DMS53 (cell line): ENCODE data around the gene SS18L1.

ENCODE experiments used
- DNase-seq: peaks from one replicate; lab custom pipeline; 2025; lab: John Stamatoyannopoulos, UW

The SS18L1 gene

DNA sequence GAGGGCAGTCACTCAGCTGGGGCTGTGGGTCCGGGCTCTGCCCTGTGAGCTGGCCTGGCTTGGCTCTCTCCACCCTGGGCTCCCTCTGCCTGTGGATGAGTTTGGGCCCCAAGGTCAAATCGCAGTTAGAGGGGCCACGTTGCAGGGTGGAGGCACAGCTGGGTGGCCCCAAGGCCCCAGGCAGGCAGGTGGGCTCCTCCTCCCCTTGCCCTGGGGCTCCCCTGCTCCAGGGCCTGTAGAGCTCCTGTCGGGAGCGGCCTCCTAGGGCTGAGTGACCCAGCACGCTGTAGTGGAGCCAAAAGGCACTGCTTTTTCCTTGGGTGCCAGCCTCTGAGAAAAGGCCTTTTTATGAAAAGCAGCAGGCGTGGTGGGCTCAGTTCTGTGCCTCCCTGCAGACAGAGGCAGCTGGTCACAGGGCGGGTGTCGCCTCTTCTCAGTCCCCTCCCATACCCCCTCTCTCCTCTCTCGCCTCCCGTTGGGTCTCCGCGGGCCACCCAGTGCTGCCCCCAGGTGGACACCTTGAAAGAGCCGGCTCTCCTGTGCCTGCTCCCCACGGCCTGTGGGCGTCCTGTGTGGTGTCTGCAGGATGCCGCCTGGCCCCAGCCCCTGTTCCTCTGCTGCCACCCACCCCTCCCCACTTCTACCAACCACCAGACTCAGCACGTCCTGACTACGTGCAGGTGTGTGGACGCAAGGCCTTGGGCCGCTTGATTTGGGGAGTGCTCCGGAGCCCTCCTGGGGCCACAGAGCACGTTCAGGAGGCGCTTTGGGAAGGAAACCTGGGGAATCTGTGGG, 13.2 kb downstream of the SS18L1 start:
- peak; percentile 63 for DNase-seq

DNA sequence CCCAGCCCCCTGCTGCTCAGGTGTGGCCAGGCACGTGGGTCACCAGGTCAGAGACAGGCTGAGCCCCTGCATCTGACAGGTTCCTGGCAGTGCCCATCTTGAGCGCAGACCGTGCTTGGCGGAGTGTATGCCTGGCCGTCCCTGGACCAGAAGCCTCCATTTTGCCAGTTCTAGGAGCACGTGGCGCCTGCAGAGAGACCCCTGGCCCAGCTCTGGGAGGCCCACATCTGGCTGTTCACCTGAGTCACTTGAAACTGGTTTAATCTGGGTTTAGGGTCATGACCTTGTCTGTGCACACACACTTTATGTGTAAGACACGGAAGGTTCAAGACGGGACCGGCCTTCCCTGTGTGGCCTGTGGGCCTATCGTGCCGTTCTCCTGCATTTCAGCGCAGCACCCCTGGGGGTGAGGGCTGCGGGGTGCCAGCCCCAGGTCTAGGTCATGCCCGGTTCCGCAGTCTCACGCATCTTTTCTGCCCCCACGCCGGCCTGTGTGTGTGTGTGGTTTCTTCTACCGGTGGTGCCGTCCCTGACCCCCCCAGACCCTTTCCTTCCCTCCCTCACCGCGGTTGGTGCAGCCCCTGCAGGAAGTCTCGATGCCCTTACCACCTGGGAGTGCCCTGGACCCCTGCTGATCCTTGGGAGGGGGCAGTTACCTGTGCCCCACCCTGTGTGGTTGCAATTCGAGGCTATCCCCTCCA, 14.0 kb downstream of the SS18L1 start:
- no peak for DNase-seq

DNA sequence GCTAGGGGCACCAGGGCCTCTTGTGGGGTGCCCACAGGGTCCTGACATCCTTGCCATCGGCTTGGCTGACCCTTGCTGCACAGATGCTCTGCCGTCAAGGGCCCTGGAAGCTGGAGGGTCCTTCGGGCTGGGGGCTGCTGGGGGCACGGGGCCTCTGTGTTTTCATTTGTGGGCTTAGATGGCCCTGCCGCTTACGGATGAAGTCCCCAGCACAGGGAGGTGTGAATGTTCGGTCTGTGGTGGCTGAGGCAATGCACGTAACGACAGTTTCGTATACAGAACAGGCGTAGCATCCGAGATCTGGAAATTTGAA, 14.5 kb downstream of the SS18L1 start:
- DNase-seq = no peak

DNA sequence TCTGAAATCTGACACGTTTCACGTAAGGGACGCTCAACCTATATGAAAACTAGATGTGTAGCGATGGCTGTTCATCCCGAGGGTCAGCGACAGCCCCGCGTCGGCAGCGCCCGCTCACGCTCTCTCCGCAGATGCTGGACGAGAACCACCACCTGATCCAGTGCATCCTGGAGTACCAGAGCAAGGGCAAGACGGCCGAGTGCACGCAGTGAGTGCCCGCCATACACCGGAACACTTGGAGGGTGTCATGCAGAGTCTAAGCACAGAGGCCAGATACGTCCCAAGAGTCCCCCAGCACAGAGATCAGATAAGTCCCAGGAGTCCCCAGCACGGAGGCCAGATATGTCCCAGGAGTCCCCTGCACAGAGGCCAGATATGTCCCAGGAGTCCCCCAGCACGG, 15.0 kb downstream of the SS18L1 start:
- no peak for DNase-seq

DNA sequence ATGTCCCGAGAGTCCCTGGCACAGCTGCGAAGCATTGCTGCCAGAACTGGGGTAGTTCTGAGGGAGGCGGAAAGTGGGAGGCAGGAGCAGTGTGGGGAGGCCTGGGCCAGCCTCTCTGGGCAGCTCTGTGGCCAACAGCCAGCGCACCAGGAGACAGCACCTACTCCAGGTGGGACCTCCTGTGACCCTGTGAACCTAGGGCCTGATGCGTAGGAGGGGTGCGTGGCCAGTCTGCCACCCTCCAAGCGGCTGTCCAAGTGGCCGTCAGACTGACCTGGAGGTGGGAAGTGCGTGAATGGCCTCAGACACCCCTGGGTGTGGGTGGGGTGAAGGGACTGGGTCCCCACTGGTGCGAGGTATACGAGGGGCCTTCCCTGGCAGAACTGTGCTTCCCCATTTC, 15.5 kb downstream of the SS18L1 start:
- DNase-seq = no peak

DNA sequence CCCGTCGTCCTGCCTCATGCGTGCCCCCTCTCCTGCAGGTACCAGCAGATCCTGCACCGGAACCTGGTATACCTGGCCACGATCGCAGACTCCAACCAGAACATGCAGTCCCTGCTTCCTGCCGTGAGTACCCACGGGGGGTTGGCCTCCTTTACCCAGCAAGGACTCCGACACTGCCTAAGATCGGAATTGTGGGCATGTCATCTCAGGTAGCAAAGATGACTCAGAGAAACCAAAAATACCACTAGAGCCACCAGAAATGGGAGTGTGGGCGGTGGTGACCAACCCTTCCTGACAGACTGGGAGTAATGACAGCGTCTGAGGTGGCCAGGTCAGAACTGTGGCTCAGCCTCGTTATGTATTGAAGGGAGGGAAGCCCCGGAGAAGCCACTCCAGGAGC, 16.3 kb downstream of the SS18L1 start:
- DNase-seq = no peak

DNA sequence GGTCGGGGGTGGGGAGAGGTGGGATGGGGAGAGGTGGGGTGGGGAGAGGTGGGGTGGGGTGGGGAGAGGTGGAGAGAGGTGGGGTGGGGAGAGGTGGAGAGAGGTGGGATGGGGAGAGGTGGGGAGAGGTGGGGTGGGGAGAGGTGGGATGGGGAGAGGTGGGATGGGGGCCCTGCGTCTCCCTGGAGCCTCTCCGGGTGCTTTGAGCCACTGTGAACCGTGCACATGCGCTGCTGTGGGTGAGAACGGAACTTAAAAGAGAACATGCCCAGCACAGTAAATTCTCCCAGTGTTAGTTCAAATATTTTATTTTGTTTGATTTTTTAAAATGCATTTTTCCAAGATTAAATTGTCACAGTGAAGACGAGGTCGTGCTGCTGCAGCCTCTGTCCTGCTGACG, 16.7 kb downstream of the SS18L1 start:
- DNase-seq = no peak

DNA sequence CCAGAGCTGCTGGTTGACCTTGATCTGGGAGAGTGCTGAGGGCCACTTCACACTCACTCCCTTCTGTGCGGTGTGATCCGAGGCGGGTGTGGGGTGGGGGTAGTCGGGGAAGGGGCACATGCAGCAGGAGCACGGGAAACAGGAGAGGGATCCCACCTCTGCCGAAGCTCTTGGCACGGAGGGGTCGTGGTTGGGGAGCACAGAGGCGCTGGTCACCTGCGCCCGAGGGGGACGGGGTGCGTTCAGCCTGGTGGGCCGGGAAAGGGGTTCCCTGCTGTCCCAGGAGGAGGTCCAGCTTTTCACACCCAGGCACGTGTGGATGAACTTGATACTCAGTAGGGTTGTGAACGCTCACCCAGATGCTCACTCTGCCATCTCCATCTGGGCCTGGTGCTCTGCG, 17.3 kb downstream of the SS18L1 start:
- no peak for DNase-seq

DNA sequence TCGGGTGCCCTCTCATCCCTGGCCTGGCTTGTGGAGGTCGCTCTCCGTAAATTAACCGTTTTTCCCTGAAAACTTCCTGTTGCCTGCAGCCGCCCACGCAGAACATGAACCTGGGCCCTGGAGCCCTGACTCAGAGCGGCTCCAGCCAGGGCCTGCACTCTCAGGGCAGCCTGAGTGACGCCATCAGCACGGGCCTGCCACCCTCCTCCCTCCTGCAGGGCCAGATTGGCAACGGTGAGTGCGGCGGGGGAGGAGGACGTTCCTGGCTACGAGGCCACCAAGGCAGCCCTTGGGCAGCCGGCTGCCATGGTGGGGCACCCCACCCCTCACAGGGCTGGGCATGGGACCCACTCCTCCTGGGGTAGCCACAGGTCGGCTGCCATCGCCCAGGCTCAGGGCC, 17.8 kb downstream of the SS18L1 start:
- DNase-seq = no peak

DNA sequence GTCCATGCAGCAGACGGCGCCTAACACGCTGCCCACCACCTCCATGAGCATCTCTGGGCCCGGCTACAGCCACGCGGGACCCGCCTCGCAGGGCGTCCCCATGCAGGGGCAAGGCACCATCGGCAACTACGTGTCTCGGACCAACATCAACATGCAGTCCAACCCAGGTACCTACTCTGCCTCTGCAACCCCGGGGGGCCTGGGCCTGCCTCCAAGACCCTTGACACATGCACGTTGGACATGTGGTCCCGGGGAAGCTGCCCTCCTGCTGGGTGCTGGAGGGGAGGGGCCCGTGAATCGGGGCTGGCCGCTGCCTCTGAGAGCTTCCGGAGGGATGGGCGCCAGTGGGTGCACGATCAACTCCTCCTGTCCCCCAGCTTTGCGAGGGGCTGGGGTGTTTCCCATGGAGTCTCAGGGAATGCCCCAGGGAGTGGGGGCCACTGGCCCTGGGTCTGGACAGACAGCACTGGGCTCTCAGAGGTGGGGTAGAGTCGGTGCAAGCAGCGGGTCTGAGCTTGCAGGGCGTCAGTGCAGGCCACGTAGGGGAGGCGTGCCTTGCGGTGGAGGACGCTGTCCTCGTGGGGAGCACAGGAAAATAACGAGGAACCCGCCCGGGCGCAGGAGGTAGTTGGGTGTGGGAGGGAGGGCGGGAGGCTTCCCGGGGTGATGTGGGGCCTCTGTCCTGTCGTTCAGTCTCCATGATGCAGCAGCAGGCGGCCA, 19.4 kb downstream of the SS18L1 start:
- DNase-seq = no peak

DNA sequence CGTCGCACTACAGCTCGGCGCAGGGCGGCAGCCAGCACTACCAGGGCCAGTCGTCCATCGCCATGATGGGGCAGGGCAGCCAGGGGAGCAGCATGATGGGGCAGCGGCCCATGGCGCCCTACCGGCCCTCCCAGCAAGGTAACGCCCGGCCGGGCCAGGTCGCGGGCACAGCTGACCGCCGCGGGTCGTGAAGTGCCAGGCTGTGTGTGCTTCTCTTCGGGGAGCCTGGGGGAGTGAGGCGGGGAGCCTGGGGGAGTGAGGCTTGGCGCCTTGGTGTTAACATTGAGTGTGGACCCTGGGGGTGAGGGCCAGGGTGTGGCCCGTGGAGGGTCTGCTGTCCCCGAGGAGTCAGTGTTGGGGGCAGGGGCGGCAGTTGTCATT, 19.9 kb downstream of the SS18L1 start:
- no peak for DNase-seq

DNA sequence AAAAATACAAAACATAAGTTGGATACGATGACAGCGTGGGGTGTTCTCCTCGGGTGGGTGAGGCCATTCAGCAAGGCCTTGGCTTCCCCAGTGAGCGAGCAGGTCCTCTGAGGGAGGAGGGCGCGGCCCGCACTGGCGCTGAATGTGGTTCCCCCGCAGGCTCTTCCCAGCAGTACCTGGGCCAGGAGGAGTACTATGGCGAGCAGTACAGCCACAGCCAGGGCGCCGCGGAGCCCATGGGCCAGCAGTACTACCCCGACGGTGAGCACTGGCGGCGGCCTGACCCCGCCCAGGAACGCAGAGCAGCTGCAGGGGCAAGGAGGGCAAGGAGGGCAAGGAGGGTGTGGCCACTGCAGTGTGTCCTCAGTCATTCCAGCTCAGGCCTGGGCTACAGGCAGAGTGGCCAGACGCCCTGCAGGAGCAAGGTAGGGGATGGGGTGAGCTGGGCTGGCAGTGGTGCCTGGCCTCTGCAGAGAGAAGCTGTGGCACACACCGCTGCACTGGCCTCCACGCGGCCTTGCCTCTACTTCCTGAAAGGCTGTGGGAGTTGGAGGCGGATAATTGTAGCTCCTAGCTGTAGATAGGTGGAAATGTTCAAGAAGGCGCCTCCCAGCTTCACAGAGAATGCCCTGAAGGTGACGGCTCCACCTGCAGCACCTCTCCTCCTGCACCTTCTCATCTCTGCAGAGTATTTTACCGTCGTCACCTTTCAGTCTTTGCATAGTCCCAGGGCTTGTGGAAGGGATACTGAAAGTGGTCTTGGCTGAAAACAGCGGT, 20.6 kb downstream of the SS18L1 start:
- no peak for DNase-seq

DNA sequence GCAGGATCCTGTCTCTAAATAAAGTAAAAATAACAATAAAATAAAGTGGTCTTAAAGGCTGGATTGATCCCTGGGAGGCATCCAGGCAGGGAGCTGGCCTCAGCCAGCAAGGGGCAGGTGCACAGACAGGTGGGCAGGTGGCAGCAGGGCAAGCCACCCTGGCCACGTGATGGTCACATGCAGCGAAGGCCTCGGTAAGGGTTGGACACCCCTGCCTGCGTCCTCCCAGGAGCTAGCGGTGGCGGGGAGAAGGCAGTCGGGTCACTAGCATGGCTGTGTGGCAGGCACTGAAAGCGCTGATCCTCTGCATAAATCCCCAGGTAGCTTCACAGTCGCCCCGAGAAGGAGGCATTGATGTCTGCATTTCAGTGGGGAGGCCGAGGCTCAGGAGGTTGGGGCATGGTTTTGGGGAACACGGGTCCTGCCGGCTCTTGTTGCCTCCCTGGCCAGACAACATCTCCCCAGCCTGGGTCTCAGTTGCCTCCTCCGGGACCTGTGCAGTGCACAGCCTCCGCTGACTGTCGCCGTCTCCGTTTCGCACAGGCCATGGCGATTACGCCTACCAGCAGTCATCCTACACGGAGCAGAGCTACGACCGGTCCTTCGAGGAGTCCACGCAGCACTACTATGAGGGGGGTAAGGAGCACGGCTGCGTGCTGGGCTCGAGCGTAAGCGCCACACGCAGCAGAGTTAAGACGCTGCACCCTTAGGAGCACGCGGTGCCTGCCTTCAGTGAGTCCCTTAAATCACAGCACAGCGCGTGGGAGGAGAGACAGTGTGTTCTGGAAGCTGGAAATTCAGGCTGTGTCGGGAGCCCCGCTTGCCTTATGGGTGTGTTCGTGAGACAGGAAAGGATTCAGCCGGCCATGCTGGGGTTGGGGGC, 21.6 kb downstream of the SS18L1 start:
- DNase-seq = no peak

DNA sequence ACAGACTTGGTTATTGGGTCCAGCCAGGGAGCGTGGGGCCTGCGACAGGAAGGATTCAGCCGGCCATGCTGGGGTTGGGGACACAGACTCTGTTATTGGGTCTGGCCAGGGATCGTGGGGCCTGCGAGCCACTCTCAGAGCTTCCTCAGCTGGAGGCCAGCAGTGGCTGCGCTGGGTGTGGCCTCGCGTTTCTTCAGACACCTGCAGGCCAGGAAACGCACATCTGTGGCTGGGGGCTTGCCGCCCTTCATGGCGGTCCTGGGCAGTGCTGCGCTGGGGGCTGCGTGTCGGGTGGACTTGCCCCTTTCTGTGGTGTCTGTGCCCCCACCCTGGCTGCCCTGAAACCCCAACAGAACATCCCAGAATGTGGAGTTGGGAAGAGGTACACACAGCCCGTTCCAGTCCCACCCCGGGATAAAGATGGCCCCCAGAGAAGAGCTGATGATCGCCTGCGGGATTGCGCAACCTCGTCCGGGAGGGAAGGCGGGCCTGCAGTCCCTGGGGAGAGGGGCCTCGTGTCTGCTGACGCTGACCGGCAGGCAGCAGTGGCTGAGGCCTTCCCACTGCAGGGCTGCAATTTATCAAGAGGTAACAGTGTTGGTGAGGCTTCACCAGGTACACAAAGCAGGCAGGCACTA, 22.3 kb downstream of the SS18L1 start:
- DNase-seq = no peak

DNA sequence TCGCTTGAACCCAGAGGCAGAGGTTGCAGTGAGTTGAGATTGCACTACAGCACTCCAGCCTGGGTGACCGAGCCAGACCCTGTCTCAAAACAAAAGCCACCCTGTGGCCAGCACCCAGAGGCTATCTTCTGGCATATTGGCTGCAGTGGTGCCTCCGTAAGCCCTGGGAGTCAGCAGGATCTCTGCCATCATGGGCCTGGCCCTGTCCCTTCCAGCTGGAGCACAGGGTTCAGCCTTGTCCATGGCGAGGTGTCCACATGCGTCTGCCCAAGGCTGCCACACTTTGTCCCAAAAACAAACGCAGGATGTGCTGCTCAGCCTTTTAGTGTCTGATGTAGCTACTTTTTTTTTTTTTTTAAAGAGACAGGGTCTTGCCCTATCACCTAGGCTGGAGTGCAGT, 23.9 kb downstream of the SS18L1 start:
- no peak for DNase-seq

DNA sequence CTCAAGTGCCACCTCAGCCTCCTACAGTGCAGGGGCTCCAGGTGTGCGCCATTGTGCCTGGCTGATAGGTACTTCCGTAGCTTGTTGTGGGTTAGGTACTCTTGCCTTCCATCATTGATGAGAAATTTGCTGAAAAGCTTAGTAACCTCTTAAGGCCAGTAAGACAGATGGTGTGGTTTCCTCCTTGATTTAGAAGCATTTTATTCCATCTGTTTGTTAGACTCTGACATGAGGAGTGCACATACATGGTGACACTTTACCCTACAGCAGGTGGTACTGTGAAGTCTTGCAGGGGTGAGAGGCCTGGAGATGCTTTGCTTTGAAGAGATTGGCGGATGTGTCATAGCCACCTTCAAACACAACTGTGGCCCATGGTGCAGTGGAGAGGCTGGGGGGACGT, 24.5 kb downstream of the SS18L1 start:
- DNase-seq = no peak

DNA sequence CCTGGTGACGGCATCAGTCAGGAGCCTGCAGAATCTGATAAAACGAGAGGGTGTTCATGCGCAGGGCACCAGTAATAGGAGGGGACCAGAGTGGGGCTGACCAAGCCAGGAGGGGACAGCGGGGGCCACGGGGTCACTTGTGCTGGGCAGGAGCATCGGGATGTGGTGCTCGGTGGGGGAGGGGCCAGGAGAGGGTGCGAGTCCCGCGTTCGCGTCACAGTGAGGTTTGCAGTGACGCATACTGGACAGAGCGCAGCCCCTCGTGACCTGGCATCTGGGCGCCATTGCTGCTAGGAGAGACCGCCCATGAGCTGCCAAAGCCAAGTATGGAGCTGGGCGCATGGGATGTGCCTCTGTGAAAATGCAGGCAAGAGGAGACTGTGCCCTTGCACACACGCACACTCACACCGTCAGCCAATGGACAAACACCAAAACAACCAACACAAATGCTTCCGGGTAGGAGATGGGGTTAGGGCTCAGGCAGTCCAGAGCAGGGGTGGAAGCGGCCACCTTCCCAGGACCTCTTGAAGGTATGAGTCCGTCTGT, 25.4 kb downstream of the SS18L1 start:
- DNase-seq = no peak

DNA sequence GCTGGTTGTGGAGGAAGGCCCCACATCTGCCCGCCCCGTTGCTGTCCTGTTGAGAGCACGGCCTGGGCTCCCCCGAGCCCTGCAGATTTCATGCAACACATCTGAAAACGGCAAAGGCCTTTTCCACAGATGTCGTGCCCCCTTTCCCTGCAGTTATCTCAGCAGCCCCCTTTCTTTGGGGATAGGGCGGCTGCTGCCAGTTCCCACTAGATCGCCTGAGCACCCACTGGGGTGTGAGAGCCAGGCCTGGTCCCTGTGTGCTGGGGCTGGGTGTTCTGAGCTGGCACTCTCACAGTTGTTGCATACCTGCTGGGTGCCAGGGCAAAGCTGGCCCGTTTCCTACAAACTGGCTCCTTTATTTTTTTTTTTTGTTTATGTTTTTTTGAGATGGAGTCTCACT, 27.0 kb downstream of the SS18L1 start:
- no peak for DNase-seq

DNA sequence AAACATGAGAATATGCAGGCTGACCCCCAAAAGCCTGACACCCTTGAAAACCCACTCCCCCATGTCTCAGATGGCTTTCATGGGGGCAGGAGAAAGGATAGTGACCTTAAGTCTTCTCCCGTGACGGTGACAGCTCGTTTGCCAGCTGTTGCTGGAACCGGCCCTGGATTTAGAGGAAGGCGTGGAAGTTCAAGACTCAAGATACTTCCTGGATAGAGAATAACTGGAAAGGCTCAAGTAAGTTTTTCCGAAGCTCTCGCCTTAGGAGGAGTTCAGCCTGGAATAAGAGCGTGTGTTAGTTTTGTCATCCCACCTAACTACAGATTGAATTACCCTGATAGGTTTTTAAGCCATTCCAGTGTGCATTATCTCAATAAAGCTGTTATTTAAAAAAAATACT, 27.7 kb downstream of the SS18L1 start:
- DNase-seq = no peak

DNA sequence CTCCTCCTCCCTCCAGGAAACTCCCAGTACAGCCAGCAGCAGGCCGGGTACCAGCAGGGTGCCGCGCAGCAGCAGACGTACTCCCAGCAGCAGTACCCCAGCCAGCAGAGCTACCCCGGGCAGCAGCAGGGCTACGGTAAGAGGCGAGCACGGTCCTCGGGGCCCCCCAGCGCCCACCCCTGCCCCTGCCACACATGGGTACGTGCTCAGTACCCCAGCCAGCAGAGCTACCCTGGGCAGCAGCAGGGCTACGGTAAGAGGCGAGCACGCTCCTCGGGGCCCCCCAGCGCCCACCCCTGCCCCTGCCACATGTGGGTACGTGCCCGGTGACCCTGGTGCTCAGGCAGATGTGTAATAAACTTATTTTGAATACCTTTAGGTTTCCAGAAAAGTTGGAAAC, 29.1 kb downstream of the SS18L1 start:
- no peak for DNase-seq
